KMS-11 (cell line): ENCODE results near the gene SSMEM1.

Source experiments
- H2AFZ ChIP-seq: fragments of 200-600 bp; sonication (generic); 2 replicates; pipeline ENCODE4 v1.6.1; 2016; ENCODE audit warnings: antibody characterized with exemption, mixed run types, low read depth
- H3K27ac ChIP-seq: fragments of 200-600 bp; sonication (generic); 2 replicates; pipeline ENCODE4 v1.6.1; 2016; ENCODE audit warnings: mild to moderate bottlenecking, mixed run types
- H3K27me3 ChIP-seq: fragments of 200-600 bp; sonication (generic); 2 replicates; pipeline ENCODE4 v1.6.1; 2017; ENCODE audit warnings: mild to moderate bottlenecking, low read depth, mixed run types, moderate library complexity; ENCODE audit not compliant: insufficient read depth
- H3K36me3 ChIP-seq: fragments of 200-600 bp; sonication (generic); 2 replicates; pipeline ENCODE4 v1.6.1; 2017; ENCODE audit warnings: mild to moderate bottlenecking, mixed run types; ENCODE audit not compliant: insufficient read depth
- H3K4me1 ChIP-seq: fragments of 200-600 bp; sonication (generic); 2 replicates; pipeline ENCODE4 v1.6.1; 2016; ENCODE audit warnings: mild to moderate bottlenecking, low read depth, mixed run types; ENCODE audit not compliant: poor library complexity, severe bottlenecking
- H3K4me2 ChIP-seq: fragments of 200-600 bp; sonication (generic); 2 replicates; pipeline ENCODE4 v1.7.0; 2016; ENCODE audit warnings: mild to moderate bottlenecking, mixed run types
- H3K4me3 ChIP-seq: fragments of 200-600 bp; sonication (generic); IDR thresholded peaks from 2 replicates; pipeline ENCODE4 v1.6.1; 2017; ENCODE audit warnings: low read depth, low read length, mixed read lengths; ENCODE audit not compliant: insufficient read depth
- H3K79me2 ChIP-seq: fragments of 200-600 bp; sonication (generic); 2 replicates; pipeline ENCODE4 v1.6.1; 2016; ENCODE audit warnings: low read depth, mixed run types; ENCODE audit not compliant: insufficient read depth
- H3K9ac ChIP-seq: fragments of 200-600 bp; sonication (generic); 2 replicates; pipeline ENCODE4 v1.6.1; 2016; ENCODE audit warnings: mild to moderate bottlenecking, mixed run types
- H4K20me1 ChIP-seq: fragments of 200-600 bp; sonication (generic); 2 replicates; pipeline ENCODE4 v1.6.1; 2016; ENCODE audit warnings: mild to moderate bottlenecking, mixed run types; ENCODE audit not compliant: insufficient read depth
- CTCF ChIP-seq: fragments of 200-600 bp; sonication (generic); conservative IDR thresholded peaks from 2 replicates; pipeline ENCODE4 v1.6.1; 2017; ENCODE audit warnings: low read depth, mild to moderate bottlenecking, antibody characterized with exemption, low read length, moderate library complexity, mixed read lengths

Gene SSMEM1

GRCh38 chr7:130207642-130208041 lies at the start of gene SSMEM1:
SSMEM1 (plus strand) TSS chr7:130207860; CDS start chr7:130207911, 51 bp downstream.
- no peaks in the 10 kb centered on the region for H3K27me3 ChIP-seq

GRCh38 chr7:130160023-130160422 lies 47.6 kb upstream of the SSMEM1 start:
- Histone ChIP-seq H3K4me2 (no peak overlapping the region), H3K79me2 (no peaks in the 10 kb centered on the region), H3K4me3 (no peak overlapping the region), H3K9ac (no peak overlapping the region), H2AFZ (no peak overlapping the region), H4K20me1 (no peaks in the 10 kb centered on the region), H3K36me3 (0 out of 2 replicates have a peak, but pooled peaks cover 3% of the 10 kb centered on the region), H3K4me1 (no peaks in the 10 kb centered on the region), H3K27me3 (no peaks in the 10 kb centered on the region), H3K27ac (no peak overlapping the region)
- no peak for TF ChIP-seq CTCF

More at GRCh38 chr7:130207642-130208041, at the start of gene SSMEM1:
- Histone ChIP-seq H2AFZ (no peak within 1 kb of the TSS), H4K20me1 (no peaks in the 10 kb centered on the region), H3K79me2 (peaks cover 17% of the 10 kb centered on the region), H3K27ac (no peak within 1 kb of the TSS), H3K4me2 (no peak within 1 kb of the TSS), H3K36me3 (no peaks in the 10 kb centered on the region), H3K9ac (no peak within 1 kb of the TSS), H3K4me3 (no peak within 1 kb of the TSS), H3K4me1 (peaks cover 32% of the 10 kb centered on the region)
- TF ChIP-seq CTCF, result no peak

- H3K4me1 ChIP-seq, result no peaks in the 10 kb centered on the region
- no peak overlapping the region for H3K27ac ChIP-seq
- H3K79me2 ChIP-seq, result no peaks in the 10 kb centered on the region
- no peak overlapping the region for H3K9ac ChIP-seq
- H3K4me3 ChIP-seq, result no peak overlapping the region
- no peaks in the 10 kb centered on the region for H4K20me1 ChIP-seq
- H3K4me2 ChIP-seq, result no peak overlapping the region
- H2AFZ ChIP-seq, result no peak overlapping the region
- H3K36me3 ChIP-seq, result 0 out of 2 replicates have a peak, but pooled peaks cover 3% of the 10 kb centered on the region
- no peak for TF ChIP-seq CTCF
- H3K27me3 ChIP-seq, result no peaks in the 10 kb centered on the region
These were observed 47.2 kb upstream of the SSMEM1 start for GRCh38 chr7:130160455-130160854.

- Histone ChIP-seq H2AFZ (no peak overlapping the region), H3K4me2 (no peak overlapping the region), H3K27me3 (no peaks in the 10 kb centered on the region), H4K20me1 (no peaks in the 10 kb centered on the region), H3K27ac (no peak overlapping the region), H3K9ac (no peak overlapping the region), H3K4me3 (no peak overlapping the region), H3K79me2 (no peaks in the 10 kb centered on the region), H3K36me3 (peaks cover 3% of the 10 kb centered on the region; the same call in 1 of the 2 replicates), H3K4me1 (no peaks in the 10 kb centered on the region)
- TF ChIP-seq CTCF, result no peak
These were observed 45.5 kb upstream of the SSMEM1 start for GRCh38 chr7:130162196-130162595.
